ENCODE measurements around the gene LCN2. TPM values are rescaled to one million over a fixed set of nuclear protein-coding genes. Genes with fewer than 3 reads are reported as not detected.

The LCN2 gene
- total RNA-seq, 4 donors from 2014 or later = 6.0 to 45.7 (median 22.3) TPM

DNA sequence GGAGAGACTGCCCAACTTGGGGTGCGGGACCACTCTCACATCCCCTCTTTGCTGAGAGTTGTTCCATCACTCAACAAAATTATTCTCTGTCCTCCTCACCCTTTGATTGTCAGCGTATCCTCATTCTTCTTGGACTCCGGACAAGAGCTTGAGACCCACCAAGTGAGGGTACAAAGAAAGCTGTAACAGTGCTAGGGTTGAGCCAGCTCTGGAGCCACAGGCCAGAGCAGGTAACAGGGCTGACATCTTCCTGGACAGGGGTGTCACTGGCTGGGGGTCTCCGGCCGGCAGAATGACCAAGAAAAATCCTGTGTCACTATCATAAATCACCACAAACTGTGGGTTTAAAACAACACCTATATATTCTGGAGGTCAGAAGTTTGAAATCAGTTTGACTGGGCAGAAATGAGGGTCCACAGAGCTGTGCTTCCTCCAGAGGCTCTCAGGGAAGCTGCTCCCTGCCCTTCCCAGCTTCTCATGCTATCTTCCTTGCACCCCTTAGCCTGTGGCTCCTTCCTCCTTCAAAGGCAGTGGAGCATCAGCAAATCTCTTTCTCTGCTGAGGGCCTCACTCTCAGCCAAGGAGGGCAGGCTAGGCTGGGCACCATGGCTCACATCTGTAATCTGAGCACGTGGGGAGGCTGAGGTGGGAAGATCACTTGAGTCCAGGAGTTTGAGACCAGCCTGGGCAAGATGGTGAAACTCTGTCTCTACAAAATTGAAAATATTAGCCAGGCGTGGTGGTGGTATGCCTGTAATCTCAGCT lies 6.7 kb downstream of the LCN2 start:
- no peak overlapping the region for H3K27ac ChIP-seq
- H3K4me3 ChIP-seq = no peak overlapping the region
- 77% methylated on average over 7 of the region's 7 CpGs for WGBS
- peaks cover 16% of the 10 kb centered on the region for H3K4me1 ChIP-seq
- no peaks in the 10 kb centered on the region for H3K27me3 ChIP-seq
- no peaks in the 10 kb centered on the region for H3K36me3 ChIP-seq
- no peaks in the 10 kb centered on the region for H3K9me3 ChIP-seq
- no peak for DNase-seq (ENCODE audit: low spot score in 2 of 2)
- TF ChIP-seq EP300 (IDR thresholded peaks at IDR 0.05) (no peak), POLR2A (IDR thresholded peaks at IDR 0.05) (no peak), POLR2AphosphoS5 (IDR thresholded peaks at IDR 0.05) (no peak)
- TF ChIP-seq, protein P1, sequence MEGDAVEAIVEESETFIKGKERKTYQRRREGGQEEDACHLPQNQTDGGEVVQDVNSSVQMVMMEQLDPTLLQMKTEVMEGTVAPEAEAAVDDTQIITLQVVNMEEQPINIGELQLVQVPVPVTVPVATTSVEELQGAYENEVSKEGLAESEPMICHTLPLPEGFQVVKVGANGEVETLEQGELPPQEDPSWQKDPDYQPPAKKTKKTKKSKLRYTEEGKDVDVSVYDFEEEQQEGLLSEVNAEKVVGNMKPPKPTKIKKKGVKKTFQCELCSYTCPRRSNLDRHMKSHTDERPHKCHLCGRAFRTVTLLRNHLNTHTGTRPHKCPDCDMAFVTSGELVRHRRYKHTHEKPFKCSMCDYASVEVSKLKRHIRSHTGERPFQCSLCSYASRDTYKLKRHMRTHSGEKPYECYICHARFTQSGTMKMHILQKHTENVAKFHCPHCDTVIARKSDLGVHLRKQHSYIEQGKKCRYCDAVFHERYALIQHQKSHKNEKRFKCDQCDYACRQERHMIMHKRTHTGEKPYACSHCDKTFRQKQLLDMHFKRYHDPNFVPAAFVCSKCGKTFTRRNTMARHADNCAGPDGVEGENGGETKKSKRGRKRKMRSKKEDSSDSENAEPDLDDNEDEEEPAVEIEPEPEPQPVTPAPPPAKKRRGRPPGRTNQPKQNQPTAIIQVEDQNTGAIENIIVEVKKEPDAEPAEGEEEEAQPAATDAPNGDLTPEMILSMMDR (IDR thresholded peaks at IDR 0.05) = no peak

DNA sequence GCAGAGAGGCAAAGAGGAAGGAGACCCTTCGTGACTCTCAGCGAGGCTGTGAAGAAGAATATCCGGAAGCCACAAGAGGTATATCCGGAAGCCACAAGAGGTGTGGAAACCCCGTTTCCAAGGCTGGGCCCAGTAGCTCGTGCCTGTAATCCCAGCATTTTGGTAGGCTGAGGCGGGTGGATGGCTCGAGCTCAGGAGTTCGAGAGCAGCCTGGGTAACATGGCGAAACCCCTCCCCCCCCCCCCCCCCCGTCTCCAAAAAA lies 10.2 kb downstream of the LCN2 start:
- no peaks in the 10 kb centered on the region for H3K27me3 ChIP-seq
- peaks cover 16% of the 10 kb centered on the region for H3K36me3 ChIP-seq
- H3K4me1 ChIP-seq = peaks cover 26% of the 10 kb centered on the region
- H3K27ac ChIP-seq = peak overlapping the region; percentile 77
- 38% methylated on average over 9 of the region's 11 CpGs for WGBS
- peak overlapping the region; percentile 78 for H3K4me3 ChIP-seq
- TF ChIP-seq POLR2AphosphoS5 (IDR thresholded peaks at IDR 0.05) = no peak
- no peak for TF ChIP-seq EP300 (IDR thresholded peaks at IDR 0.05)
- no peak for TF ChIP-seq POLR2A (IDR thresholded peaks at IDR 0.05)
- TF ChIP-seq, protein P1 (IDR thresholded peaks at IDR 0.05) = no peak
- peak in 1 of 2 donors; percentile 62 for DNase-seq (ENCODE audit: low spot score in 2 of 2)
- no peaks in the 10 kb centered on the region for H3K9me3 ChIP-seq

DNA sequence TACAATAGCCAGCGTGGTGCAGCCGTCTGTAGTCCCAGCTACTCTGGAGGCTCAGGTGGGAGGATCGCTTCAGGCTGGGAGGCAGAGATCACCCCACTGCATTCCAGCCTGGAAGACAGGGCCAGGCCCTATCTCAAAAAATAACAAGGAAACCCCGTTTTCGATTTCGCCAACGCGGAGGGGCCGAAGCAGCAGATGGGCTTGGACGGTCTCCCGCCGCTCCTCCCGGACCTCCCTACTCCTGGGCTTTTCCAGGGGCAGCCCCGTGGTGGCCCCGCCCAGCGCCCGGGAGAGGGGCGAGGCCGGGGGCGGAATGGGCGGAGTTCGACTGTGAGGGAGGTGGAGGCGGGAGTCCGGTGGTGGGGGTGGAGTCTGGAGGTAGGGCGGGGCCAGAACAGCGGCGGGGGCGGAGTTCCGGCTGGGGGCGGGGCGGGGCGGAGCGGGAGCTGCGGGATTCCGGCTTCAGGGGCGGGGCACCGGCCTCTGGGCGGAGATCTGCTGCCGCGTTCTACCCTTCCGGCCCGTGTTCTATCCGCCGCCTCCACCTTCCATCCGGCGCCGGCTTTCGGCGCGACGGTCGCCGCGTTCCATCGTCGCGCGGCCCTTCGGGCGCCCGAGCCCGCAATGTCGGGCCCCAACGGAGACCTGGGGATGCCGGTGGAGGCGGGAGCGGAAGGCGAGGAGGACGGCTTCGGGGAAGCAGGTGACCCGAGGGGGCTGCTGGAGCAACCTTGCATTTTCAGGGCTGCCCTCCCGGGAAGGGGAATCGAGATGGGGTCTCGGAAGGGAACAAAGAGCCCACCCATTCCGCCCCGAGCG lies 10.7 kb downstream of the LCN2 start, which contains the start of gene BBLN:
Gene BBLN, plus strand, starts transcription at position 482 of the 819 bp plus-strand sequence. Its CDS starts 143 bp downstream, at position 625.
- Histone ChIP-seq H3K4me3 (peak within 1 kb of the TSS; percentile 78), H3K27ac (peak within 1 kb of the TSS; percentile 77), H3K27me3 (no peaks in the 10 kb centered on the region), H3K4me1 (peaks cover 28% of the 10 kb centered on the region), H3K36me3 (peaks cover 17% of the 10 kb centered on the region), H3K9me3 (no peaks in the 10 kb centered on the region)
- 0% methylated on average over 24 of the region's 77 CpGs for WGBS
- TF ChIP-seq EP300 (IDR thresholded peaks at IDR 0.05) (no peak), POLR2A (IDR thresholded peaks at IDR 0.05) (peak in 1 of 2 donors; percentile 40), POLR2AphosphoS5 (IDR thresholded peaks at IDR 0.05) (no peak)
- TF ChIP-seq, protein P1 (IDR thresholded peaks at IDR 0.05) = no peak
- DNase-seq (ENCODE audit: low spot score in 2 of 2) = peak; percentile 96 to 98

DNA sequence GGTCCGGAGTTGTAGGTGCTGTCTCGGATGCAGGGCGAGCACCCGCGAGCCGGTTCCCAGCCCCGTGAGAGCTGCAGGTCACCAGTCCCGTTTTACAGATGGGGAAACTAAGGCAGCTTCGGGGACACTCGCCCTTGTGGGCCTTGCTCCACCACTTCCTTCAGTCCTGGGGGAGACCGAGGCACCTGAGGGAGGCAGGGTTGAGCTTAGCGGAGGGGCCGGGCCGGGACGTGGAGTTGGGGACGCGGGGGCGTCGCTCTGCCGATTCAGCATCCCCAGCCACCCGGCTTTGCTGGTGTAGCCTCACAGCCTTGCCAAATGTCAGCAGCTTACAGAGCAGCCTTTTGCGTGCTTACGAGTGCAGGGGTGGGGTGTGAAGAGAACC lies 11.3 kb downstream of the LCN2 start:
- Histone ChIP-seq H3K4me1 (peaks cover 28% of the 10 kb centered on the region), H3K27ac (peak overlapping the region; percentile 73), H3K4me3 (peak overlapping the region; percentile 78), H3K36me3 (peaks cover 18% of the 10 kb centered on the region), H3K9me3 (no peaks in the 10 kb centered on the region), H3K27me3 (no peaks in the 10 kb centered on the region)
- DNase-seq (ENCODE audit: low spot score in 2 of 2) = peak in 1 of 2 donors; percentile 73
- TF ChIP-seq, protein P1 (IDR thresholded peaks at IDR 0.05) = no peak
- TF ChIP-seq POLR2A (IDR thresholded peaks at IDR 0.05) = no peak
- TF ChIP-seq EP300 (IDR thresholded peaks at IDR 0.05) = no peak
- no peak for TF ChIP-seq POLR2AphosphoS5 (IDR thresholded peaks at IDR 0.05)
- WGBS = 0% methylated on average over 9 of the region's 23 CpGs
